22Rv1 (cell line): Measurements from ENCODE around the gene NRG3.

Experiments used
- CTCF ChIP-seq: fragments of 450-650 bp; IDR thresholded peaks from 2 replicates; pipeline ENCODE4 v1.5.1; 2017; ENCODE audit warnings: mild to moderate bottlenecking
- ZFX ChIP-seq: fragments of 450-650 bp; IDR thresholded peaks from 2 replicates; pipeline ENCODE4 v1.6.1; 2017; ENCODE audit warnings: antibody characterized with exemption, borderline replicate concordance

- TF ChIP-seq CTCF = no peak
- TF ChIP-seq ZFX = no peak
Observed at GRCh38 chr10:82221601-82222149, 346.7 kb downstream of the NRG3 start.
